SK-N-SH (cell line): ENCODE data around the gene MYO18B. TPM values are rescaled to one million over a fixed set of nuclear protein-coding genes. Genes with fewer than 3 reads are reported as not detected.
A peak's percentile ranks its signal among the peaks of the same experiment; 100 is the strongest.

Experiments
- CTCF ChIA-PET: fragments of 300-600, 350-600 bp; formaldehyde crosslinking; extraction: SDS; loops from one replicate; lab custom pipeline; 2021; lab: Yijun Ruan, JAX
- POLR2A ChIA-PET: fragments of 350-600 bp; sonication (Branson Sonifier 250); formaldehyde crosslinking; extraction: SDS; loops from one replicate; lab custom pipeline; 2020; ENCODE audit warnings: antibody characterized with exemption, inconsistent platforms; lab: Yijun Ruan, JAX
- DNase-seq: peaks from one replicate; pipeline ENCODE4 v3.0.0; 2012
- H2AFZ ChIP-seq: fragments of 200-600 bp; sonication (generic); 2 replicates; pipeline ENCODE4 v1.8.1; 2016; ENCODE audit warnings: antibody characterized with exemption, mild to moderate bottlenecking, low read depth
- H3F3A ChIP-seq: fragments of 200-600 bp; sonication (generic); replicated peaks from 2 replicates; pipeline ENCODE3; 2016; ENCODE audit warnings: antibody characterized with exemption, mild to moderate bottlenecking; ENCODE audit not compliant: insufficient read depth
- H3K27ac ChIP-seq, 2 experiments: fragments of 200-500 bp in 1 of 2; fragments of 200-600 bp in 1 of 2; sonication (Bioruptor generic) in 1 of 2; sonication (generic), shearing (Covaris generic) in 1 of 2; 2 replicates each; pipeline versions ENCODE4 v1.5.1 to v1.6.1; 2014 to 2016; ENCODE audit warnings: low read depth in 2 of 2, inconsistent platforms in 1 of 2, low read length in 1 of 2, mild to moderate bottlenecking in 1 of 2, mixed read lengths in 1 of 2
- H3K27me3 ChIP-seq: fragments of 200-600 bp; sonication (generic), shearing (Covaris generic); 2 replicates; pipeline ENCODE4 v1.6.1; 2016; ENCODE audit warnings: mixed run types; ENCODE audit not compliant: insufficient read depth
- H3K36me3 ChIP-seq, 2 experiments: fragments of 200-500 bp in 1 of 2; fragments of 200-600 bp in 1 of 2; sonication (Bioruptor generic) in 1 of 2; sonication (generic) in 1 of 2; replicated peaks in 1 of 2; 2 replicates each; pipeline versions ENCODE3 to v1.5.1; 2014 to 2016; ENCODE audit warnings: low read length in 1 of 2, mild to moderate bottlenecking in 1 of 2; ENCODE audit not compliant: insufficient read depth in 2 of 2, control insufficient read depth in 1 of 2
- H3K4me1 ChIP-seq, 2 experiments: fragments of 200-500 bp in 1 of 2; fragments of 200-600 bp in 1 of 2; sonication (Bioruptor generic) in 1 of 2; sonication (generic), shearing (Covaris generic) in 1 of 2; 2 replicates each; pipeline versions ENCODE4 v1.5.1 to v1.6.1; 2014 to 2016; ENCODE audit warnings: low read depth in 1 of 2, low read length in 1 of 2, mixed run types in 1 of 2; ENCODE audit not compliant: insufficient read depth in 2 of 2, control insufficient read depth in 1 of 2
- H3K4me2 ChIP-seq: fragments of 200-600 bp; sonication (generic), shearing (Covaris generic); 2 replicates; pipeline ENCODE4 v1.6.1; 2017; ENCODE audit warnings: mixed run types
- H3K4me3 ChIP-seq, 2 experiments: fragments of 200-500 bp in 1 of 2; fragments of 200-600 bp in 1 of 2; sonication (Bioruptor generic) in 1 of 2; sonication (generic), shearing (Covaris generic) in 1 of 2; 2 replicates each; pipeline versions ENCODE4 v1.5.1 to v1.8.1; 2014 to 2016; ENCODE audit warnings: low read depth in 2 of 2, inconsistent platforms in 1 of 2, low read length in 1 of 2, mild to moderate bottlenecking in 1 of 2, mixed read lengths in 1 of 2, moderate library complexity in 1 of 2
- H3K79me2 ChIP-seq: fragments of 200-600 bp; sonication (generic); 2 replicates; pipeline ENCODE4 v1.8.1; 2017; ENCODE audit warnings: mild to moderate bottlenecking; ENCODE audit not compliant: insufficient read depth
- H3K9ac ChIP-seq: fragments of 200-600 bp; sonication (generic); 2 replicates; pipeline ENCODE4 v1.6.1; 2017; ENCODE audit warnings: mixed run types
- H3K9me2 ChIP-seq: fragments of 200-600 bp; sonication (generic); 2 replicates; pipeline ENCODE4 v1.6.1; 2017; ENCODE audit warnings: mixed run types
- H3K9me3 ChIP-seq: fragments of 200-600 bp; sonication (generic); 2 replicates; pipeline ENCODE4 v1.6.1; 2017; ENCODE audit warnings: mixed run types, mild to moderate bottlenecking, moderate library complexity
- H4K20me1 ChIP-seq: fragments of 200-600 bp; sonication (generic); 2 replicates; pipeline ENCODE4 v1.6.1; 2017; ENCODE audit warnings: mild to moderate bottlenecking, mixed run types; ENCODE audit not compliant: insufficient read depth
- CTCF ChIP-seq: fragments of 200-600 bp; sonication (generic); IDR thresholded peaks from 2 replicates; pipeline ENCODE4 v1.6.1; 2017; ENCODE audit warnings: antibody characterized with exemption, mild to moderate bottlenecking, moderate library complexity
- EZH2phosphoT487 ChIP-seq: fragments of 200-600 bp; sonication (generic); IDR thresholded peaks from 2 replicates; pipeline ENCODE4 v1.6.1; 2017; ENCODE audit warnings: low read depth, mixed run types, mild to moderate bottlenecking, antibody characterized with exemption, moderate library complexity, borderline replicate concordance
- FOSL2 ChIP-seq: IDR thresholded peaks from 2 replicates; pipeline ENCODE4 v1.4.0; 2012; ENCODE audit warnings: low read depth, mild to moderate bottlenecking, moderate library complexity, borderline replicate concordance
- GATA2 ChIP-seq: sonication (generic); formaldehyde crosslinking; IDR thresholded peaks from 2 replicates; pipeline ENCODE4 v1.5.0; 2020; ENCODE audit warnings: mild to moderate bottlenecking, missing genetic modification reagents
- IRF3 ChIP-seq: fragments of 150-350 bp; IDR thresholded peaks from 2 replicates; pipeline ENCODE4 v1.6.1; 2016; ENCODE audit warnings: mild to moderate bottlenecking, low read depth, low read length
- JUND ChIP-seq: IDR thresholded peaks from 2 replicates; pipeline ENCODE4 v1.4.0; 2012
- MEF2A ChIP-seq: IDR thresholded peaks from 2 replicates; pipeline ENCODE4 v1.4.0; 2012; ENCODE audit warnings: low read depth, borderline replicate concordance
- NFIC ChIP-seq: IDR thresholded peaks from 2 replicates; pipeline ENCODE4 v1.4.0; 2012; ENCODE audit warnings: borderline replicate concordance
- RAD21 ChIP-seq: IDR thresholded peaks from 2 replicates; pipeline ENCODE4 v1.6.1; 2012; ENCODE audit warnings: mild to moderate bottlenecking, low read length
- TEAD4 ChIP-seq: IDR thresholded peaks from 2 replicates; pipeline ENCODE4 v1.4.0; 2012; ENCODE audit warnings: mild to moderate bottlenecking, borderline replicate concordance; ENCODE audit not compliant: insufficient read depth
- USF1 ChIP-seq: IDR thresholded peaks from 2 replicates; pipeline ENCODE4 v1.4.0; 2012; ENCODE audit warnings: low read depth, borderline replicate concordance
- ZBTB33 ChIP-seq: IDR thresholded peaks from 2 replicates; pipeline ENCODE4 v1.4.0; 2012; ENCODE audit warnings: low read depth, borderline replicate concordance
- WGBS: methylation state at CpG from one replicate; pipeline ENCODE4 v1.1.6; 2017; ENCODE audit warnings: low lambda C conversion rate; 5-methylcytosine and 5-hydroxymethylcytosine counted together
- polyA plus RNA-seq, 3 experiments: library from polyadenylated mRNA; depleted of rRNA; stranded (reverse); fragments of >200 nt; gene quantifications; 2 replicates each; pipeline ENCODE4 v1.2.3, GENCODE V29; 2012

Gene MYO18B
- polyA plus RNA-seq, 1 of the 3 experiments (the other 2 are of a cell fraction): 0.05 TPM

GRCh38 chr22:25764270-25765015 is 22.5 kb downstream of the MYO18B start:
- H3K4me2 ChIP-seq: no peak overlapping the region
- ChIA-PET POLR2A (no interaction called here), CTCF (interaction anchor here (0.5 to 6.6 kb wide), 7 partner anchors 9 to 562 kb away, joined by 3 to 65 read pairs (median 4); no protein-coding TSS in a partner anchor)

GRCh38 chr22:25765016-25765367 is 23.0 kb downstream of the MYO18B start:
- 100% methylated on average over 1 of the region's 2 CpGs for WGBS
- Histone ChIP-seq H2AFZ (no peak overlapping the region), H4K20me1 (no peaks in the 10 kb centered on the region), H3K9ac (no peak overlapping the region), H3K4me2 (no peak overlapping the region), H3F3A (no peaks in the 10 kb centered on the region), H3K79me2 (no peaks in the 10 kb centered on the region), H3K27ac (no peak overlapping the region), H3K9me2 (no peaks in the 10 kb centered on the region), H3K4me3 (no peak overlapping the region), H3K4me1 (peaks cover 0 to 17% of the 10 kb centered on the region in 2 experiments; a peak in 2 of 4 replicates), H3K27me3 (no peaks in the 10 kb centered on the region), H3K36me3 (no peaks in the 10 kb centered on the region), H3K9me3 (no peaks in the 10 kb centered on the region)
- ChIA-PET CTCF (interaction anchor here (0.5 to 6.6 kb wide), 4 partner anchors 9 to 562 kb away, joined by 4 to 65 read pairs (median 6); no protein-coding TSS in a partner anchor), POLR2A (no interaction called here)
- DNase-seq: no peak
- TF ChIP-seq JUND (no peak), IRF3 (no peak), MEF2A (no peak)

More at GRCh38 chr22:25764270-25765015, 22.5 kb downstream of the MYO18B start:
- WGBS: 53% methylated on average over 7 of the region's 8 CpGs
- Histone ChIP-seq H3F3A (no peaks in the 10 kb centered on the region), H3K9me3 (no peaks in the 10 kb centered on the region), H3K4me3 (no peak overlapping the region), H2AFZ (no peak overlapping the region), H4K20me1 (no peaks in the 10 kb centered on the region), H3K9me2 (no peaks in the 10 kb centered on the region), H3K27me3 (no peaks in the 10 kb centered on the region), H3K27ac (no peak overlapping the region), H3K36me3 (no peaks in the 10 kb centered on the region), H3K9ac (no peak overlapping the region), H3K79me2 (no peaks in the 10 kb centered on the region), H3K4me1 (peaks cover 0 to 17% of the 10 kb centered on the region in 2 experiments; a peak in 2 of 4 replicates)
- peak; percentile 42 for DNase-seq
- TF ChIP-seq RAD21 (peak; percentile 44; the same call in 1 of the 2 replicates), GATA2 (CRISPR knock-in tag) (no peak)

GRCh38 chr22:25765801-25766200 is 23.8 kb downstream of the MYO18B start:
- H3F3A ChIP-seq: no peaks in the 10 kb centered on the region
- no peak overlapping the region for H2AFZ ChIP-seq
- H3K36me3 ChIP-seq: no peaks in the 10 kb centered on the region
- POLR2A ChIA-PET: no interaction called here
- no peak overlapping the region for H3K9ac ChIP-seq
- 33% methylated on average over 4 of the region's 4 CpGs for WGBS
- H3K79me2 ChIP-seq: no peaks in the 10 kb centered on the region
- no peak overlapping the region for H3K4me2 ChIP-seq
- H3K9me3 ChIP-seq: no peaks in the 10 kb centered on the region
- no peaks in the 10 kb centered on the region for H4K20me1 ChIP-seq
- no peaks in the 10 kb centered on the region for H3K27me3 ChIP-seq
- no peaks in the 10 kb centered on the region for H3K9me2 ChIP-seq
- DNase-seq: no peak
- no peak overlapping the region for H3K27ac ChIP-seq
- H3K4me3 ChIP-seq: no peak overlapping the region; a peak in 1 of 4 replicates
- peaks cover 0 to 14% of the 10 kb centered on the region in 2 experiments; a peak in 1 of 4 replicates for H3K4me1 ChIP-seq
- CTCF ChIA-PET: interaction anchor here (1.1 to 1.7 kb wide), 3 partner anchors 63 to 530 kb away, joined by 3 to 4 read pairs (median 4); no protein-coding TSS in a partner anchor
- TF ChIP-seq JUND (no peak), ZBTB33 (no peak), EZH2phosphoT487 (no peak), IRF3 (no peak), GATA2 (CRISPR knock-in tag) (no peak), TEAD4 (no peak), CTCF (no peak), NFIC (no peak), USF1 (no peak), FOSL2 (no peak)
